Measurements from ENCODE around the gene PCDHGA11. TPM values are rescaled to one million over a fixed set of nuclear protein-coding genes. Genes with fewer than 3 reads are reported as not detected.

Gene PCDHGA11
- total RNA-seq, 1 experiment from 2014 or later = 0.66 TPM

GRCh38 chr5:141437221-141437620 lies 16.4 kb downstream of the PCDHGA11 start:
- intact Hi-C loops (cut with micrococcal nuclease) = no loop called here
- H3K27me3 ChIP-seq (ENCODE audit: low read length) = no peaks in the 10 kb centered on the region
- DNase-seq = no peak
- H3K79me2 ChIP-seq (ENCODE audit: low read length) = no peaks in the 10 kb centered on the region
- no peak overlapping the region for H3K9ac ChIP-seq (ENCODE audit: low read length)
- H3K9me3 ChIP-seq (ENCODE audit: low read length) = no peaks in the 10 kb centered on the region
- no peak overlapping the region for H2AFZ ChIP-seq (ENCODE audit: low read length)
- no TSS peak for BruUV-seq (replicated peaks)
- H3K4me1 ChIP-seq (ENCODE audit: insufficient read depth, low read length) = no peaks in the 10 kb centered on the region
- TF ChIP-seq CTCF (conservative IDR thresholded peaks at IDR 0.05; ENCODE audit: low read depth, low read length) (no peak), EZH2phosphoT487 (IDR thresholded peaks at IDR 0.05; ENCODE audit: borderline replicate concordance, low read length) (no peak), EZH2 (IDR thresholded peaks at IDR 0.05; ENCODE audit: low read length, unreplicated experiment) (no peak)
- CTCF ChIA-PET = no interaction called here
- H3F3A ChIP-seq (ENCODE audit: low read length, unreplicated experiment) = no peaks in the 10 kb centered on the region
- POLR2A ChIA-PET (ENCODE audit: unreplicated experiment) = no interaction called here
- H3K9me2 ChIP-seq (replicated peaks; ENCODE audit: low read length) = no peaks in the 10 kb centered on the region
- no peaks in the 10 kb centered on the region for H3K36me3 ChIP-seq (ENCODE audit: low read depth, low read length)
- H4K20me1 ChIP-seq (ENCODE audit: low read length) = no peaks in the 10 kb centered on the region
- no peak for ATAC-seq
- no peak overlapping the region for H3K27ac ChIP-seq (ENCODE audit: low read length)
- no peak overlapping the region for H3K4me2 ChIP-seq (ENCODE audit: low read length)
- no peak overlapping the region for H3K4me3 ChIP-seq (ENCODE audit: low read length)

GRCh38 chr5:141439411-141440141 lies 18.7 kb downstream of the PCDHGA11 start:
- H3K9ac ChIP-seq (ENCODE audit: low read length) = no peak overlapping the region
- CTCF ChIA-PET = no interaction called here
- no peak overlapping the region for H3K4me3 ChIP-seq (ENCODE audit: low read length)
- no peaks in the 10 kb centered on the region for H3K27me3 ChIP-seq (ENCODE audit: low read length)
- H3K9me2 ChIP-seq (replicated peaks; ENCODE audit: low read length) = no peaks in the 10 kb centered on the region
- H3K4me1 ChIP-seq (ENCODE audit: insufficient read depth, low read length) = no peaks in the 10 kb centered on the region
- H3K36me3 ChIP-seq (ENCODE audit: low read depth, low read length) = no peaks in the 10 kb centered on the region
- no peak overlapping the region for H3K4me2 ChIP-seq (ENCODE audit: low read length)
- H3K79me2 ChIP-seq (ENCODE audit: low read length) = no peaks in the 10 kb centered on the region
- H4K20me1 ChIP-seq (ENCODE audit: low read length) = no peaks in the 10 kb centered on the region
- 0 out of 2 replicates have a peak, but pooled peaks cover 2% of the 10 kb centered on the region for H3K9me3 ChIP-seq (ENCODE audit: low read length)
- intact Hi-C loops (cut with micrococcal nuclease) = no loop called here
- no peaks in the 10 kb centered on the region for H3F3A ChIP-seq (ENCODE audit: low read length, unreplicated experiment)
- no peak overlapping the region for H3K27ac ChIP-seq (ENCODE audit: low read length)
- POLR2A ChIA-PET (ENCODE audit: unreplicated experiment) = no interaction called here
- TF ChIP-seq CTCF (conservative IDR thresholded peaks at IDR 0.05; ENCODE audit: low read depth, low read length) (no peak), EZH2 (IDR thresholded peaks at IDR 0.05; ENCODE audit: low read length, unreplicated experiment) (no peak), EZH2phosphoT487 (IDR thresholded peaks at IDR 0.05; ENCODE audit: borderline replicate concordance, low read length) (no peak)
- no peak overlapping the region for H2AFZ ChIP-seq (ENCODE audit: low read length)
- no peak for DNase-seq
- no peak for ATAC-seq
- no TSS peak for BruUV-seq (replicated peaks)

- no peak overlapping the region for H3K4me3 ChIP-seq (ENCODE audit: low read length)
- no peaks in the 10 kb centered on the region; the same call in 1 of the 2 replicates for H3K36me3 ChIP-seq (ENCODE audit: low read depth, low read length)
- H4K20me1 ChIP-seq (ENCODE audit: low read length) = no peaks in the 10 kb centered on the region
- ATAC-seq = no peak
- BruUV-seq (replicated peaks) = no TSS peak
- no peak overlapping the region for H3K4me2 ChIP-seq (ENCODE audit: low read length)
- no peak overlapping the region for H3K9ac ChIP-seq (ENCODE audit: low read length)
- no peaks in the 10 kb centered on the region for H3K4me1 ChIP-seq (ENCODE audit: insufficient read depth, low read length)
- no peaks in the 10 kb centered on the region for H3F3A ChIP-seq (ENCODE audit: low read length, unreplicated experiment)
- H3K9me3 ChIP-seq (ENCODE audit: low read length) = 0 out of 2 replicates have a peak, but pooled peaks cover 4% of the 10 kb centered on the region
- TF ChIP-seq CTCF (conservative IDR thresholded peaks at IDR 0.05; ENCODE audit: low read depth, low read length) (no peak), EZH2phosphoT487 (IDR thresholded peaks at IDR 0.05; ENCODE audit: borderline replicate concordance, low read length) (no peak), EZH2 (IDR thresholded peaks at IDR 0.05; ENCODE audit: low read length, unreplicated experiment) (no peak)
- H3K79me2 ChIP-seq (ENCODE audit: low read length) = no peaks in the 10 kb centered on the region
- H3K9me2 ChIP-seq (replicated peaks; ENCODE audit: low read length) = no peaks in the 10 kb centered on the region
- ChIA-PET CTCF (no interaction called here), POLR2A (ENCODE audit: unreplicated experiment) (no interaction called here)
- intact Hi-C loops (cut with micrococcal nuclease) = no loop called here
- no peak overlapping the region for H3K27ac ChIP-seq (ENCODE audit: low read length)
- no peak for DNase-seq
- H3K27me3 ChIP-seq (ENCODE audit: low read length) = no peaks in the 10 kb centered on the region
- H2AFZ ChIP-seq (ENCODE audit: low read length) = no peak overlapping the region
These were observed 19.5 kb downstream of the PCDHGA11 start for GRCh38 chr5:141440341-141440740.

Measured in PC-3 (cell line).